ENCODE data around the gene CCNE1.

GRCh38 chr19:29872224-29872731, 60.5 kb downstream of the CCNE1 start:
- TF ChIP-seq CTCF (IDR thresholded peaks at IDR 0.05; ENCODE audit: borderline replicate concordance, extremely low read depth, low read length, poor library complexity, severe bottlenecking), result no peak
- no peak for TF ChIP-seq EZH2 (IDR thresholded peaks at IDR 0.05; ENCODE audit: borderline replicate concordance, low read depth, low read length, severe bottlenecking)

All from DND-41 (cell line).